Subcutaneous adipose tissue (tissue), 4 donors: ENCODE measurements around the gene TMED3. TPM values are rescaled to one million over a fixed set of nuclear protein-coding genes. Genes with fewer than 3 reads are reported as not detected.

Experiments
- CTCF ChIP-seq: fragments of 450-650 bp; IDR thresholded peaks from one replicate; pipeline ENCODE4 v1.5.1; 2016; ENCODE audit warnings: low read depth, mild to moderate bottlenecking, control low read depth, antibody characterized with exemption, moderate library complexity
- total RNA-seq, 4 donors: library from RNA; depleted of rRNA; stranded (reverse); fragments of >200 nt; gene quantifications; one replicate each; pipeline ENCODE4 v1.1.0, GENCODE V29; 2016

The TMED3 gene
- total RNA-seq, 4 donors from 2014 or later, result 7.9 to 55.9 (median 14.8) TPM

- TF ChIP-seq CTCF, result no peak
Observed at GRCh38 chr15:79308874-79309273, 2.0 kb upstream of the TMED3 start.

DNA sequence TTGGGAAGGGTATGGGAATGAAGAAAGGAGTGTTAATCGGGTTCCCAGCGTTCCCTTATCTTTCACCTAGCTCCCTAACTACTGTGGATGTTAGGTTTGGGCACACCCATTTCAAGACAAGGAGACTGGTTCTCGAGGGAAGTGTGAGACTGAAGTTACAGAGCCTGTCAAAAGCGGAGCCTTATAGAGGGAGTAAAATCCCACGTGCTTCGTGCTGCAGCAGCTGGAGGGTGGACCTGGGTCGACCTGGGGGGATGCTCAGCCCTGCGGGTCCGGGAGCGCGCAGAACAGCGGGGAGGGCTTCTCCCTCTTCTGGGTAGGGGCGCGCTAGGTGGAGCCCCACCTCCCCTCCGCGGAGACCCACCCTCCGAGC, 314 bp upstream of the TMED3 start:
- TF ChIP-seq CTCF, result no peak

- no peak for TF ChIP-seq CTCF
Observed at GRCh38 chr15:79311901-79312553, 1.1 kb downstream of the TMED3 start.

- no peak for TF ChIP-seq CTCF
Observed at GRCh38 chr15:79314186-79314585, 3.3 kb downstream of the TMED3 start.

DNA sequence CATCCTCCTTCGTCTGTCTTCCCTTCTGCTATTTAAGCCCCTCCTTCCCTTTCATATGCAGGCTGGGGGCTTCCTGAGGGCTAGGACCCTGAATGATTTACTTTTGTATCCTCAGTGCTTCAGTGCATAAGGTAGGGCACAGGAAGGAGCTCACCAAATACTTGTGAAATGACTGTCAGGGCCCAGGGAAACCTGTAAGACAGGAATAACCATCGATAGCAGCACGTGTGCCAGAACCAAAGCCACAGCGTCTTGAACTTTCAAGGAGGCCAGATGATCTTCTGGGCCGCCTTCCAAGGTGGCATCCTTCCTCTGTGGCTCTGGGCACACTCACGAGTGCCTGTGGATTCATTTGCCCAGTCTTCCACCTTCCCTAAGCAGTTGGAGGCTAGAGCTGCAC, 3.9 kb downstream of the TMED3 start:
- no peak for TF ChIP-seq CTCF

DNA sequence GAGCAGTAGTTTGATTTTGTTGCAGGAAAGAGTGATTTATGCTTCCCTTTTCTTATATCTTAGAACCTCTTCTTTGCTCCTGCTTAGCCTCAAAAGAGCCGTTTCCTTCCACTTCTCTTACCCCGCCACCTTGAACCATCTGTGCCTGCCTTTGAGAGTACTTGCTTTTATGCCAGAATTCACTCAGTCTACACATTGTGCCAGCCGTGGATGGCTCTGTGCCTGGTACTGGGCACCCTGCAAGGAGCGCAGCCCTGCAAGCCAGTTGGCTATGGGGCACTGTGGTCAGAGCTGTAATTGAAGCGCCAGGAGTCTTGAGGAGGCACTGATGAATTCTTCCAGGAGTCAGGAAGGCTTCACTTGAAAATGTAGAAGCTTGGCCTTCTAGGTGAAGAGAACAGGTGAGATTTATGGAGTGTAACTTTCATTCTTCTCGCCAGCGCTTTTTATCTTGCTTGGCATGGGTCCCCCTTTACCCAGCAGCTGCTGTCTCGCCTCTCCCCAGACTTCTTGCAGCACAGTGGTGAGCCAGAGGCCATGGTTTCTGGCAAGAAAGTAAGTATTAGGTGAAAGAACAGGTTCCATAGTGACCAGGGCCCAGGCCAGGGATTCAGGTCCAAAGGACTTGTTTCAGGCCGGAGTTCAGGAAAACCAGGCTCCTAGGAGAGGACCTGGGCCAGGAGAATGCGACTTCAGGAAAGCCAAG, 4.9 kb downstream of the TMED3 start:
- TF ChIP-seq CTCF, result no peak

GRCh38 chr15:79316864-79317263, 6.0 kb downstream of the TMED3 start:
- no peak for TF ChIP-seq CTCF
